MG63 (cell line): ENCODE results near the gene RIMBP2. TPM values are rescaled to one million over a fixed set of nuclear protein-coding genes. Genes with fewer than 3 reads are reported as not detected.

ENCODE experiments used
- DNase-seq: peaks from one replicate; pipeline ENCODE4 v3.0.0-alpha.2; 2020
- H3K27me3 ChIP-seq: fragments of 250-450 bp; sonication (Bioruptor Pico); 2 replicates; pipeline ENCODE4 v1.5.1; 2020; ENCODE audit warnings: mild to moderate bottlenecking, moderate library complexity
- H3K36me3 ChIP-seq: fragments of 250-450 bp; sonication (Bioruptor Pico); 2 replicates; pipeline ENCODE4 v1.5.1; 2020; ENCODE audit warnings: mild to moderate bottlenecking, moderate library complexity
- H3K4me3 ChIP-seq: fragments of 250-450 bp; sonication (Bioruptor Pico); 2 replicates; pipeline ENCODE4 v1.5.1; 2020; ENCODE audit warnings: mild to moderate bottlenecking, moderate library complexity
- H3K9me3 ChIP-seq: fragments of 250-450 bp; sonication (Bioruptor Pico); 2 replicates; pipeline ENCODE4 v1.5.1; 2020; ENCODE audit warnings: mild to moderate bottlenecking, moderate library complexity
- total RNA-seq: library from RNA; depleted of rRNA; stranded (reverse); fragments of >200 nt; shearing (Covaris generic); gene quantifications from 2 replicates; pipeline ENCODE4 v1.2.3, GENCODE V29; 2014; ENCODE audit warnings: low replicate concordance

RIMBP2 gene
- total RNA-seq, 1 experiment from 2014 or later, result not detected

- DNase-seq, result no peak
- no peaks in the 10 kb centered on the region for H3K27me3 ChIP-seq
- H3K4me3 ChIP-seq, result no peak overlapping the region
- H3K9me3 ChIP-seq, result no peaks in the 10 kb centered on the region
- no peaks in the 10 kb centered on the region for H3K36me3 ChIP-seq
Measured at GRCh38 chr12:130448044-130448821, 267.9 kb downstream of the RIMBP2 start.

GRCh38 chr12:130447655-130447965 is 268.5 kb downstream of the RIMBP2 start:
- DNase-seq, result no peak
- Histone ChIP-seq H3K36me3 (no peaks in the 10 kb centered on the region), H3K27me3 (no peaks in the 10 kb centered on the region), H3K4me3 (no peak overlapping the region), H3K9me3 (no peaks in the 10 kb centered on the region)

- no peak overlapping the region for H3K4me3 ChIP-seq
- no peaks in the 10 kb centered on the region for H3K27me3 ChIP-seq
Measured at GRCh38 chr12:130446846-130447654, 269.0 kb downstream of the RIMBP2 start.

GRCh38 chr12:130444986-130445385 is 271.1 kb downstream of the RIMBP2 start:
- no peaks in the 10 kb centered on the region for H3K9me3 ChIP-seq
- H3K27me3 ChIP-seq, result no peaks in the 10 kb centered on the region
- no peaks in the 10 kb centered on the region for H3K36me3 ChIP-seq
- no peak overlapping the region for H3K4me3 ChIP-seq
- DNase-seq, result no peak

More at GRCh38 chr12:130446846-130447654, 269.0 kb downstream of the RIMBP2 start:
- Histone ChIP-seq H3K9me3 (no peaks in the 10 kb centered on the region), H3K36me3 (no peaks in the 10 kb centered on the region)
- DNase-seq, result no peak

- no peak overlapping the region for H3K4me3 ChIP-seq
- no peaks in the 10 kb centered on the region for H3K9me3 ChIP-seq
Measured at GRCh38 chr12:130444061-130444460, 272.0 kb downstream of the RIMBP2 start.

GRCh38 chr12:130441771-130442760 is 274.0 kb downstream of the RIMBP2 start:
- no peaks in the 10 kb centered on the region for H3K36me3 ChIP-seq
- H3K27me3 ChIP-seq, result no peaks in the 10 kb centered on the region
- DNase-seq, result no peak
- H3K9me3 ChIP-seq, result no peaks in the 10 kb centered on the region
- no peak overlapping the region for H3K4me3 ChIP-seq

More at GRCh38 chr12:130444061-130444460, 272.0 kb downstream of the RIMBP2 start:
- Histone ChIP-seq H3K27me3 (no peaks in the 10 kb centered on the region), H3K36me3 (no peaks in the 10 kb centered on the region)
- no peak for DNase-seq

- Histone ChIP-seq H3K9me3 (no peaks in the 10 kb centered on the region), H3K4me3 (no peak overlapping the region), H3K27me3 (no peaks in the 10 kb centered on the region), H3K36me3 (no peaks in the 10 kb centered on the region)
- DNase-seq, result no peak
Measured at GRCh38 chr12:130440411-130441080, 275.6 kb downstream of the RIMBP2 start.

- Histone ChIP-seq H3K27me3 (no peaks in the 10 kb centered on the region), H3K9me3 (no peaks in the 10 kb centered on the region), H3K36me3 (no peaks in the 10 kb centered on the region), H3K4me3 (no peak overlapping the region)
- no peak for DNase-seq
Measured at GRCh38 chr12:130439250-130439649, 276.8 kb downstream of the RIMBP2 start.

- Histone ChIP-seq H3K27me3 (no peaks in the 10 kb centered on the region), H3K9me3 (no peaks in the 10 kb centered on the region), H3K4me3 (no peak overlapping the region), H3K36me3 (no peaks in the 10 kb centered on the region)
- no peak for DNase-seq
Measured at GRCh38 chr12:130438711-130439110, 277.4 kb downstream of the RIMBP2 start.

GRCh38 chr12:130438243-130438620 is 277.9 kb downstream of the RIMBP2 start:
- Histone ChIP-seq H3K36me3 (no peaks in the 10 kb centered on the region), H3K9me3 (no peaks in the 10 kb centered on the region), H3K4me3 (no peak overlapping the region), H3K27me3 (no peaks in the 10 kb centered on the region)
- no peak for DNase-seq

GRCh38 chr12:130437555-130438242 is 278.4 kb downstream of the RIMBP2 start:
- Histone ChIP-seq H3K4me3 (no peak overlapping the region), H3K9me3 (no peaks in the 10 kb centered on the region), H3K36me3 (no peaks in the 10 kb centered on the region), H3K27me3 (no peaks in the 10 kb centered on the region)
- no peak for DNase-seq

- DNase-seq, result no peak
- H3K36me3 ChIP-seq, result no peaks in the 10 kb centered on the region
- H3K27me3 ChIP-seq, result no peaks in the 10 kb centered on the region
- H3K9me3 ChIP-seq, result no peaks in the 10 kb centered on the region
- H3K4me3 ChIP-seq, result no peak overlapping the region
Measured at GRCh38 chr12:130436741-130437501, 279.2 kb downstream of the RIMBP2 start.

- no peaks in the 10 kb centered on the region for H3K9me3 ChIP-seq
- DNase-seq, result no peak
- no peak overlapping the region for H3K4me3 ChIP-seq
- H3K36me3 ChIP-seq, result no peaks in the 10 kb centered on the region
- no peaks in the 10 kb centered on the region for H3K27me3 ChIP-seq
Measured at GRCh38 chr12:130435826-130436225, 280.3 kb downstream of the RIMBP2 start.

GRCh38 chr12:130435331-130435730 is 280.8 kb downstream of the RIMBP2 start:
- H3K36me3 ChIP-seq, result no peaks in the 10 kb centered on the region
- H3K4me3 ChIP-seq, result no peak overlapping the region
- no peak for DNase-seq
- H3K27me3 ChIP-seq, result no peaks in the 10 kb centered on the region
- H3K9me3 ChIP-seq, result no peaks in the 10 kb centered on the region

- no peak for DNase-seq
- no peaks in the 10 kb centered on the region for H3K9me3 ChIP-seq
- H3K36me3 ChIP-seq, result no peaks in the 10 kb centered on the region
- H3K27me3 ChIP-seq, result no peaks in the 10 kb centered on the region
- H3K4me3 ChIP-seq, result no peak overlapping the region
Measured at GRCh38 chr12:130434560-130434959, 281.5 kb downstream of the RIMBP2 start.
